NCI-H2196 treated with DMSO at 0.1 percent for 48 hours (cell line): Measurements from ENCODE around the gene PRMT7.

ENCODE experiments used
- DNase-seq: peaks from one replicate; lab custom pipeline; 2025; ENCODE audit not compliant: unreplicated experiment; lab: John Stamatoyannopoulos, UW

PRMT7 gene

GRCh38 chr16:68389006-68389405 lies 78.2 kb downstream of the PRMT7 start:
- DNase-seq = no peak

DNA sequence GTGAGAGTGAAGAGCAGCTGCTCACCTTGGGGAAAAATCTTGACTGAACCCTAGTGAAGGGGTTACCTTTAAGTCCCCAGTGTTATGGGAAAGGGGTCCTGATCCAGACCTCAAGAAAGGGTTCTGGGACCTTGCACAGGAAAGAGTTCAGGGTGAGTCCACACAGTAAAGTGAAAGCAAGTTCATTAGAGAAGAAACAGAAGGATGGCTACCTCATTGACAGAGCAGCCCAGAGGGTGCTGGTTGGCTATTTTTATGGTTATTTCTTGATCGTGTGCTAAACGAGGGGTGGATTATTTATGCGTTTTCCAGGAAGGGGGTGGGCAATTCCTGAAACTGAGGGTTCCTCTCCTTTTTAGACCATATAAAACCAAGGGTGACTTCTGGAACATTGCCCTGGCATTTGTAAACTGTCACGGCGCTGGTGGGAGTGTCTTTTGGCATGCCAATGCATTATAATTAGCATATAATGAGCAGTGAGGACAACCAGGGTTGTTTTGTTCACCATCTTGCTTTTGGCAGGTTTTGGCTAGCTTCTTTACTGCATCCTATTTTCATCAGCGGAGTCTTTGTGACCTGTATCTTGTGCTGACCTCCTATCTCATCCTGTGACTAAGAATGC lies 79.0 kb downstream of the PRMT7 start:
- no peak for DNase-seq

GRCh38 chr16:68393333-68393732 lies 82.5 kb downstream of the PRMT7 start:
- DNase-seq = no peak

DNA sequence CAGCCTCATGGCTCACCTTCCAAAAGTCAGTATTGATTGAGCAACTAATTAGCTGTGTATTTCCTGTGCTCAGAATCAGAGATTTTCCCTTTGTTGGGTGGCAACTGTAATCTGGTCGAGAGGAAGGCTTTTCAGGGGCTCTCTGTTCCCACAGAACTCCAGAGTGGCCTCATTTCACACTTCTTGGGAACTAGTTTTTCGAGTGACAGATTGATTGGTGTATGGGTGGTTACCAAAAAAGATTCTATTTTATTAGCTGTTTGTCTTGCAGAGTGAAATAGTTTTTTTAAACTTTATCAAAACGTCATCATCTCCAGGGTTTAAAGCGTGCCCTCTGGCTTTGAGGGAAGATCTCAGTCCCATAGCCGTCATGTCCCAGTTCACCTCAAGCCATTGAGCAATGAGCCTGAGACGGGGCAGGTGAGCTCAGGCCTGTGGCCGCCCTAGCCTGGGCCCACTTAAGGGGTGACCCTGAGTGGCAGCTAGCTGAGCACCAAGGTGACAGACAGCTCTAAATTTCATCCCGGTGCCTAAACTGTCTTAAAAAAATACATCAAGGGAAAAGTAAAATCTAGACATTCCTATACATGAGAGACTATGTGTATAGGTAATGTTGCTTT lies 84.5 kb downstream of the PRMT7 start:
- no peak for DNase-seq

GRCh38 chr16:68395815-68396214 lies 85.0 kb downstream of the PRMT7 start:
- DNase-seq = no peak

GRCh38 chr16:68396481-68396880 lies 85.7 kb downstream of the PRMT7 start:
- no peak for DNase-seq

GRCh38 chr16:68397710-68398201 lies 86.9 kb downstream of the PRMT7 start:
- no peak for DNase-seq

GRCh38 chr16:68399456-68399855 lies 88.6 kb downstream of the PRMT7 start:
- no peak for DNase-seq

DNA sequence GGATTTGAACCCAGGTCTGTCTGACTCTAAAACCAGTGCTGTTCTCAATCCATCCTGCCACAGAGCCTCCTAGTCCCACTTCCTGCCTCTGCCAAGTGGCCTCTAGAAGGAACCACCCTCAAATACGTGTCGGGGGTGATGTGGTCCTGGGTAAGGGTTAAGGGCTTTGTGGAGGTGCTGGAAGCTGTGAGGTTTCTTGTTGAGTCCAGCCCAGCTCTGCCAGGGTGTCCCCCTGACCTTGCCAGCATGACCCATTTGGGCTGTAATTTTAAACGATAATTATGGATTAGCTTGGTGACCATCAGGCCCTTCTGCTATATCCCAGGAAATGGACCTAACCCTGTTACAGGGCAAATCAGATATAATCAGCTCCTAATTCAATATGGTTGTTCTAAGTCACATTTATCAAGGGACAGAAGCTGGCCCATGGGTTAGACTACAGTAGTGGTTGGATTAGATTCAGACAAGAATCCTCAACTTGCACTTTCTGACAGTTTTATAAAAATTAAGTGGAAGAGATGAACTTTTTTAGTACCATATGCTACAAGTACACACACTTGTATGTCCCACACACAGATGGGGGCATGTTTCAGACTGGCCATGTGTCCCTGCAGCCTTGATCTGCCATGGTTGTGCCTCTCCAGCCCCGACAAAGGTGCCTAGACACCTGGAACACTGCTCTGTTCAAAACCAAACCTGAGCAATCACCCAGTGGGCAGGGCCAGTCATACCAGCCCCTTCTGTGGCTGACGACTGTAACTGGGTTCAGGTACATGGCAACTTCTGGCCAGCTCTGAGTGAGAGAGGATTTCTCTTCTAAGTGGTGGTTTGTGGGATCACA lies 89.5 kb downstream of the PRMT7 start:
- no peak for DNase-seq

GRCh38 chr16:68400924-68401460 lies 90.2 kb downstream of the PRMT7 start:
- DNase-seq = no peak

GRCh38 chr16:68401871-68402747 lies 91.3 kb downstream of the PRMT7 start:
- no peak for DNase-seq

- DNase-seq = no peak
Measured at GRCh38 chr16:68402748-68403040, 91.9 kb downstream of the PRMT7 start.

GRCh38 chr16:68403177-68403576 lies 92.4 kb downstream of the PRMT7 start:
- DNase-seq = no peak

- DNase-seq = no peak
Measured at GRCh38 chr16:68403704-68404103, 92.9 kb downstream of the PRMT7 start.

- DNase-seq = no peak
Measured at GRCh38 chr16:68404736-68405345, 94.0 kb downstream of the PRMT7 start.

DNA sequence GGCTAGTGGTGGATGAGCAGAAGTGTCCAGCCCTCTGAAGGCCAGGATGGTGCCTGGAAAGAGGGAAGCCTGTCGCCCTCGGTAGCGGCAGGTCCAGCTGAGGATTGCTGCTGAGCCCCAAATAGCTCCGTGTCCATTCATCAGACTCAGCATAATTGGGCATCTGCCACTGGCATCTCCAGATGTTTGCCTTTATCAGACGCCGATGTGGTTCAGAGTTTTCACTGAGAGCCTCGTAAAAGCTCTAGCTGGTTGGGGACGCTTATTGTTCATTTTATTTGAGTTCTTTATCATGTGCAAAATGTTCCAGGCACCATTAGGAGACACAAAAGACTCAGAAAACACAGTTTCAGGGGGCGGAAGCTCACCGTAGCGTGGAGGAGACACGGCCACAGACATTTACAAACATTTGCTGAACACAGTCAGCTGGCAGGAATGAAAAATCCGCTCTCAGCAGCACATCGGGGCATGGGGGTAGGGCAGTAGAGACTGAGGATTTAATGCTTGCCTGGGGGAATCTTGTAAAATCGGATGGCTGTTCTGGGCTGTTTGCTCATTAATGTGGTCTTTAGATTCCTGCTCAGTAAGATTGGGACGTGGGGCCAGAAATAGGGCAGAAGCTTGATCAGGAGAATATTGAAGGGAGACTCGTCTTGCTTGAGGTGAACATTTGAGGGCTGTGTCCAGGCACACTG lies 95.8 kb downstream of the PRMT7 start:
- no peak for DNase-seq
